Calu3 (cell line): Measurements from ENCODE around the gene GREB1L. TPM values are rescaled to one million over a fixed set of nuclear protein-coding genes. Genes with fewer than 3 reads are reported as not detected.

Experiments
- BruUV-seq: library from RNA; stranded (reverse); fragments of 400-500 nt; replicated peaks from 2 replicates; lab custom pipeline; 2021; lab: Mats Ljungman, UMichigan
- CTCF ChIA-PET: fragments of 300-600 bp; sonication (Branson Sonifier 250); formaldehyde crosslinking; loops from one replicate; lab custom pipeline; 2022; ENCODE audit warnings: antibody characterized with exemption; lab: Charles Lee
- DNase-seq: peaks from one replicate; pipeline ENCODE4 v3.0.0; 2022
- H3K27ac Mint-ChIP-seq: one replicate; pipeline ENCODE4 v1.8.0; 2022; ENCODE audit warnings: mixed read lengths; ENCODE audit not compliant: unreplicated experiment
- H3K27me3 Mint-ChIP-seq: one replicate; pipeline ENCODE4 v1.8.0; 2022; ENCODE audit warnings: mixed read lengths; ENCODE audit not compliant: unreplicated experiment
- H3K36me3 Mint-ChIP-seq: one replicate; pipeline ENCODE4 v1.8.0; 2022; ENCODE audit warnings: mild to moderate bottlenecking, moderate library complexity, mixed read lengths; ENCODE audit not compliant: insufficient read depth, unreplicated experiment
- H3K4me1 Mint-ChIP-seq: one replicate; pipeline ENCODE4 v1.8.0; 2022; ENCODE audit warnings: mild to moderate bottlenecking, low read depth, mixed read lengths; ENCODE audit not compliant: unreplicated experiment
- H3K4me3 Mint-ChIP-seq: one replicate; pipeline ENCODE4 v1.8.0; 2022; ENCODE audit warnings: mild to moderate bottlenecking, low read depth, moderate library complexity, mixed read lengths; ENCODE audit not compliant: unreplicated experiment
- H3K9me3 Mint-ChIP-seq: one replicate; pipeline ENCODE4 v1.8.0; 2022; ENCODE audit warnings: low read depth, mixed read lengths; ENCODE audit not compliant: unreplicated experiment
- CTCF ChIP-seq: fragments of 200-600 bp; IDR thresholded peaks from one replicate; pipeline ENCODE4 v1.8.0; 2022; ENCODE audit warnings: antibody characterized with exemption; ENCODE audit not compliant: unreplicated experiment
- intact Hi-C: fragments of 100-400 bp; cut with micrococcal nuclease; formaldehyde crosslinking; loops from one replicate; pipeline ENCODE4 v1.10.0; 2022; ENCODE audit not compliant: unreplicated experiment
- total RNA-seq: library from RNA; stranded (reverse); gene quantifications from 2 replicates; pipeline ENCODE4 v1.2.3, GENCODE V29; 2022

Gene GREB1L
- total RNA-seq, 1 experiment from 2014 or later: 3.8 TPM

GRCh38 chr18:21481739-21482138 lies 239.7 kb downstream of the GREB1L start:
- BruUV-seq: no TSS peak
- no peak for DNase-seq
- intact Hi-C loops: no loop called here
- Mint-ChIP-seq H3K4me1 (peaks cover 8% of the 10 kb centered on the region), H3K9me3 (no peaks in the 10 kb centered on the region), H3K4me3 (no peak overlapping the region), H3K27me3 (no peaks in the 10 kb centered on the region), H3K27ac (no peak overlapping the region), H3K36me3 (no peaks in the 10 kb centered on the region)
- CTCF ChIA-PET: interaction anchor here (0.5 kb wide), 1 partner anchor 60 kb away, joined by 4 read pairs; no protein-coding TSS in a partner anchor
- no peak for TF ChIP-seq CTCF

GRCh38 chr18:21483051-21483450 lies 241.0 kb downstream of the GREB1L start:
- Mint-ChIP-seq H3K27me3 (no peaks in the 10 kb centered on the region), H3K4me3 (no peak overlapping the region), H3K9me3 (no peaks in the 10 kb centered on the region), H3K27ac (no peak overlapping the region), H3K4me1 (peaks cover 8% of the 10 kb centered on the region), H3K36me3 (no peaks in the 10 kb centered on the region)
- CTCF ChIA-PET: no interaction called here
- no peak for DNase-seq
- no peak for TF ChIP-seq CTCF
- intact Hi-C loops: no loop called here
- BruUV-seq: no TSS peak

- DNase-seq: no peak
- Mint-ChIP-seq H3K9me3 (no peaks in the 10 kb centered on the region), H3K27ac (no peak overlapping the region), H3K36me3 (no peaks in the 10 kb centered on the region), H3K4me3 (no peak overlapping the region), H3K27me3 (no peaks in the 10 kb centered on the region), H3K4me1 (peaks cover 8% of the 10 kb centered on the region)
- intact Hi-C loops: no loop called here
- TF ChIP-seq CTCF: no peak
- CTCF ChIA-PET: no interaction called here
- no TSS peak for BruUV-seq
These were observed 243.0 kb downstream of the GREB1L start for GRCh38 chr18:21484851-21485636.

GRCh38 chr18:21486905-21487437 lies 244.9 kb downstream of the GREB1L start:
- no peaks in the 10 kb centered on the region for H3K9me3 Mint-ChIP-seq
- intact Hi-C loops: no loop called here
- H3K4me1 Mint-ChIP-seq: peaks cover 8% of the 10 kb centered on the region
- no peak overlapping the region for H3K27ac Mint-ChIP-seq
- DNase-seq: no peak
- no peaks in the 10 kb centered on the region for H3K36me3 Mint-ChIP-seq
- no peak overlapping the region for H3K4me3 Mint-ChIP-seq
- no peak for TF ChIP-seq CTCF
- no TSS peak for BruUV-seq
- no peaks in the 10 kb centered on the region for H3K27me3 Mint-ChIP-seq
- CTCF ChIA-PET: no interaction called here
